VCaP (cell line): Measurements from ENCODE around the gene HS6ST3.

Source experiments
- H3K27ac ChIP-seq: fragments of 450-650 bp; 2 replicates; pipeline ENCODE4 v1.5.1; 2017
- CTCF ChIP-seq: fragments of 450-650 bp; conservative IDR thresholded peaks from 2 replicates; pipeline ENCODE4 v1.5.1; 2017; ENCODE audit warnings: mild to moderate bottlenecking, moderate library complexity

HS6ST3 gene

GRCh38 chr13:96065849-96066248, 24.1 kb upstream of the HS6ST3 start:
- TF ChIP-seq CTCF = peak; percentile 28
- no peak overlapping the region for H3K27ac ChIP-seq

- TF ChIP-seq CTCF = no peak
- no peak overlapping the region for H3K27ac ChIP-seq
Observed at GRCh38 chr13:96068729-96069128, 21.2 kb upstream of the HS6ST3 start.

GRCh38 chr13:96071504-96071903, 18.4 kb upstream of the HS6ST3 start:
- no peak for TF ChIP-seq CTCF
- H3K27ac ChIP-seq = no peak overlapping the region

GRCh38 chr13:96072392-96072791, 17.5 kb upstream of the HS6ST3 start:
- TF ChIP-seq CTCF = no peak
- H3K27ac ChIP-seq = no peak overlapping the region

- no peak overlapping the region for H3K27ac ChIP-seq
- peak; percentile 68 for TF ChIP-seq CTCF
Observed at GRCh38 chr13:96075953-96076543, 13.9 kb upstream of the HS6ST3 start.

- no peak overlapping the region for H3K27ac ChIP-seq
- no peak for TF ChIP-seq CTCF
Observed at GRCh38 chr13:96080676-96081075, 9.2 kb upstream of the HS6ST3 start.

- H3K27ac ChIP-seq = no peak overlapping the region
- no peak for TF ChIP-seq CTCF
Observed at GRCh38 chr13:96081888-96082287, 8.0 kb upstream of the HS6ST3 start.
